Measurements from ENCODE around the gene RNF224.
A peak's percentile ranks its signal among the peaks of the same experiment; 100 is the strongest.
"Not testable (repeated sequence)": the region's sequence is repeated elsewhere in the genome, so short reads cannot be mapped to it uniquely, and the experiment has no call there.

The RNF224 gene

GRCh38 chr9:137236238-137236935 lies 9.1 kb downstream of the RNF224 start:
- Histone ChIP-seq H3K36me3 (ENCODE audit: control insufficient read depth, insufficient read depth, low read length) (no peaks in the 10 kb centered on the region), H3K27ac (ENCODE audit: low read depth, low read length, severe bottlenecking) (no peak overlapping the region), H3K4me1 (ENCODE audit: control insufficient read depth, insufficient read depth, low read length, poor library complexity, severe bottlenecking) (peaks cover 5% of the 10 kb centered on the region), H3K9me3 (ENCODE audit: control insufficient read depth, low read length) (no peaks in the 10 kb centered on the region), H3K4me3 (ENCODE audit: extremely low read depth, insufficient read depth, low read length, poor library complexity, severe bottlenecking) (no peak overlapping the region)
- 34 to 39% methylated on average over 28 to 29 of the region's 31 CpGs for WGBS, 2 experiments (ENCODE audit: insufficient coverage in 2 of 2)

DNA sequence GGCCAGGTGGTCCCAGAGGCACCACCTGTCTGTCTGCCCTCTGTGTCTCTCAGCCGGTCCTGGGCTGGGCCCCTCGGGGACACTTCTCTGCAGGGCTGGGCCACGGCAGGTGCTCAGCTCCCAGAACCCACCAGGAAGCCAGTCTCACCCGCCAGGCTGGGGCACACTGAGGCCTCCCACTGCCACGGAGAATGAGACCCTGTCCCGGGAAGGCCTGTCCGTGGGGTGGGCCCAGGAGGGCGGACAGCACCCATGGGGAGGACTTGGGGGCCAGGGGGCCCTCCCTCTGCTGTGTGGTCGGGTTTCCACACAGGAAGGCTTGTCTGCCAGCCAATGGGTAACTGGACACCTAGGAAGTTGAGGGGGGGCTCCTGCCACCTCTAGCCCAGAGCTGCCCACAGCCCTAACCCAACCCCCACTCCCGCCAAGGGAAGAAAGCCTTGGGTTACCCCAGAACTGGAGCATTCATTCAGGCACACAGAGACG lies 9.7 kb downstream of the RNF224 start:
- Histone ChIP-seq H3K9me3 (ENCODE audit: control insufficient read depth, low read length) (no peaks in the 10 kb centered on the region), H3K4me1 (ENCODE audit: control insufficient read depth, insufficient read depth, low read length, poor library complexity, severe bottlenecking) (peaks cover 5% of the 10 kb centered on the region), H3K4me3 (ENCODE audit: extremely low read depth, insufficient read depth, low read length, poor library complexity, severe bottlenecking) (no peak overlapping the region), H3K27ac (ENCODE audit: low read depth, low read length, severe bottlenecking) (no peak overlapping the region), H3K36me3 (ENCODE audit: control insufficient read depth, insufficient read depth, low read length) (peaks cover 5% of the 10 kb centered on the region)
- WGBS, 2 experiments (ENCODE audit: insufficient coverage in 2 of 2): 71 to 75% methylated on average over 9 to 10 of the region's 11 CpGs

DNA sequence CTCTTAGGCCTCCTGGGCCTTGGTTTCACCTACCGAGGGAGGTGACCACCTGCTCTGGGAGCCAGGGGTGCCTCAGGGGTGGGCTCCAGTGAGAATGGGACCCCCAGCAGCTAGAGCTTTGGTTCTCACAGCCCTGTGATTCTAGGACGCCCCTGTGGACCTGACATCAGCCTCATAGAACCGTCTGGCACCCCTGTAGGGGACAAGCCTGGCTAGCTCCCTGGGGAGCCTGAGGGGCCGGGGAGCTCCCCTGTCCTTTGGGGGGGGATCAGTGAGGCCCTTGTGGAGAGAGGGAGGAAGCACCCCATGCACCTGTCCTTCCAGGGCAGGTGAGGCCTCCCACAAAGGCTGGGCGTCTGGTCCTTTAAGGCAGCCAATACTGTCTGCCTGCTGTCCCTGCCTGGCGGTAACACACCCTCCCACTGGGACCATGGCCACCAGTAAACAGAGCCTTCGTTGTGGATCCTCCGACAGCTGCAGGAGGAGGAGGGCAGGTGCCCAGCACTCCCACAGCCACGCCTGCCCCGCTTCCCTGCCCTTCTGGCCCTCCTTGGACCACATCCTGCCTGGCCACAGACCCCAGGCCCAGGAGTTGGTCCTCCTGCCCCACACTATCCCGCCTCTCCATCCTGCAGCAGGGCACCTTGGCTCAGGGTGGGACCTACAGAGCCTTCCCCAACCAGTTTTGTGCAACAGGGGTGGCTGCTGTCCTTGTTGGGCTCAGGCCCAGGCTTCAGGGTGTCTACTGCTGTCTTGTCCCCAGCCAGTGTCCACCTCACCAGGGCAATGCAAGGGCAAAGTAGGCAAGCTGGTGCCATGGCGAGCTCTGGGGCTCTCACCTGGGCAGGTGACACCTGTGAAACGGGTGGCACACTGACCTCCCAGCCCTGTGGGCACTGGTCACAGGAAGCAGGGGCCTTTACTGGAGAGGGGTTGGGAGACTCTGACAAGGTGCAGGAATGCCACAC lies 10.7 kb downstream of the RNF224 start:
- Histone ChIP-seq H3K36me3 (ENCODE audit: control insufficient read depth, insufficient read depth, low read length) (peaks cover 16% of the 10 kb centered on the region), H3K4me3 (ENCODE audit: extremely low read depth, insufficient read depth, low read length, poor library complexity, severe bottlenecking) (no peak overlapping the region), H3K4me1 (ENCODE audit: control insufficient read depth, insufficient read depth, low read length, poor library complexity, severe bottlenecking) (peaks cover 12% of the 10 kb centered on the region), H3K27ac (ENCODE audit: low read depth, low read length, severe bottlenecking) (no peak overlapping the region), H3K9me3 (ENCODE audit: control insufficient read depth, low read length) (no peaks in the 10 kb centered on the region)
- WGBS, 2 experiments (ENCODE audit: insufficient coverage in 2 of 2): 78 to 83% methylated on average over 11 of the region's 13 CpGs

- peaks cover 27% of the 10 kb centered on the region for H3K36me3 ChIP-seq (ENCODE audit: control insufficient read depth, insufficient read depth, low read length)
- H3K9me3 ChIP-seq (ENCODE audit: control insufficient read depth, low read length): not testable (repeated sequence)
- H3K4me3 ChIP-seq (ENCODE audit: extremely low read depth, insufficient read depth, low read length, poor library complexity, severe bottlenecking): peak overlapping the region; percentile 71
- H3K27ac ChIP-seq (ENCODE audit: low read depth, low read length, severe bottlenecking): peak overlapping the region; percentile 91
- 82 to 83% methylated on average over 4 to 9 of the region's 27 CpGs for WGBS, 2 experiments (ENCODE audit: insufficient coverage in 2 of 2)
- peaks cover 12% of the 10 kb centered on the region for H3K4me1 ChIP-seq (ENCODE audit: control insufficient read depth, insufficient read depth, low read length, poor library complexity, severe bottlenecking)
Observed at GRCh38 chr9:137239541-137240200, 12.4 kb downstream of the RNF224 start.

GRCh38 chr9:137240318-137240840 lies 13.1 kb downstream of the RNF224 start:
- Histone ChIP-seq H3K27ac (ENCODE audit: low read depth, low read length, severe bottlenecking) (peak overlapping the region; percentile 91), H3K36me3 (ENCODE audit: control insufficient read depth, insufficient read depth, low read length) (peaks cover 27% of the 10 kb centered on the region), H3K9me3 (ENCODE audit: control insufficient read depth, low read length) (no peaks in the 10 kb centered on the region), H3K4me1 (ENCODE audit: control insufficient read depth, insufficient read depth, low read length, poor library complexity, severe bottlenecking) (peaks cover 12% of the 10 kb centered on the region), H3K4me3 (ENCODE audit: extremely low read depth, insufficient read depth, low read length, poor library complexity, severe bottlenecking) (peak overlapping the region; percentile 71)
- WGBS, 2 experiments (ENCODE audit: insufficient coverage in 2 of 2): 0% methylated on average over 32 to 42 of the region's 58 CpGs

GRCh38 chr9:137240841-137241489 lies 13.7 kb downstream of the RNF224 start, which contains the start of gene TUBB4B:
TSS of gene TUBB4B (plus strand) at chr9:137241287. CDS start at chr9:137241361, 74 bp downstream.
- 0 to 1% methylated on average over 48 to 62 of the region's 67 CpGs for WGBS, 2 experiments (ENCODE audit: insufficient coverage in 2 of 2)
- peak within 1 kb of the TSS; percentile 93 for H3K4me3 ChIP-seq (ENCODE audit: extremely low read depth, insufficient read depth, low read length, poor library complexity, severe bottlenecking)
- peaks cover 12% of the 10 kb centered on the region for H3K4me1 ChIP-seq (ENCODE audit: control insufficient read depth, insufficient read depth, low read length, poor library complexity, severe bottlenecking)
- no peaks in the 10 kb centered on the region for H3K9me3 ChIP-seq (ENCODE audit: control insufficient read depth, low read length)
- H3K36me3 ChIP-seq (ENCODE audit: control insufficient read depth, insufficient read depth, low read length): peaks cover 27% of the 10 kb centered on the region
- peak within 1 kb of the TSS; percentile 91 for H3K27ac ChIP-seq (ENCODE audit: low read depth, low read length, severe bottlenecking)

GRCh38 chr9:137241490-137242268 lies 14.4 kb downstream of the RNF224 start:
- Histone ChIP-seq H3K4me3 (ENCODE audit: extremely low read depth, insufficient read depth, low read length, poor library complexity, severe bottlenecking) (peak overlapping the region; percentile 93), H3K36me3 (ENCODE audit: control insufficient read depth, insufficient read depth, low read length) (peaks cover 27% of the 10 kb centered on the region), H3K9me3 (ENCODE audit: control insufficient read depth, low read length) (no peaks in the 10 kb centered on the region), H3K27ac (ENCODE audit: low read depth, low read length, severe bottlenecking) (peak overlapping the region; percentile 67), H3K4me1 (ENCODE audit: control insufficient read depth, insufficient read depth, low read length, poor library complexity, severe bottlenecking) (peaks cover 10% of the 10 kb centered on the region)
- WGBS, 2 experiments (ENCODE audit: insufficient coverage in 2 of 2): 2 to 6% methylated on average over 39 to 71 of the region's 83 CpGs

GRCh38 chr9:137242269-137243203 lies 15.2 kb downstream of the RNF224 start:
- Histone ChIP-seq H3K27ac (ENCODE audit: low read depth, low read length, severe bottlenecking) (no peak overlapping the region), H3K36me3 (ENCODE audit: control insufficient read depth, insufficient read depth, low read length) (peaks cover 27% of the 10 kb centered on the region), H3K4me3 (ENCODE audit: extremely low read depth, insufficient read depth, low read length, poor library complexity, severe bottlenecking) (peak overlapping the region; percentile 93), H3K4me1 (ENCODE audit: control insufficient read depth, insufficient read depth, low read length, poor library complexity, severe bottlenecking) (peaks cover 8% of the 10 kb centered on the region), H3K9me3 (ENCODE audit: control insufficient read depth, low read length) (no peaks in the 10 kb centered on the region)
- WGBS, 2 experiments (ENCODE audit: insufficient coverage in 2 of 2): 86 to 87% methylated on average over 34 to 35 of the region's 36 CpGs

DNA sequence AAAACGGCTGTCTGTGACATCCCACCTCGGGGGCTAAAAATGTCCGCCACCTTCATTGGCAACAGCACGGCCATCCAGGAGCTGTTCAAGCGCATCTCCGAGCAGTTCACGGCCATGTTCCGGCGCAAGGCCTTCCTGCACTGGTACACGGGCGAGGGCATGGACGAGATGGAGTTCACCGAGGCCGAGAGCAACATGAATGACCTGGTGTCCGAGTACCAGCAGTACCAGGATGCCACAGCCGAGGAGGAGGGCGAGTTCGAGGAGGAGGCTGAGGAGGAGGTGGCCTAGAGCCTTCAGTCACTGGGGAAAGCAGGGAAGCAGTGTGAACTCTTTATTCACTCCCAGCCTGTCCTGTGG lies 15.9 kb downstream of the RNF224 start:
- H3K4me3 ChIP-seq (ENCODE audit: extremely low read depth, insufficient read depth, low read length, poor library complexity, severe bottlenecking); H3K4me1 ChIP-seq (ENCODE audit: control insufficient read depth, insufficient read depth, low read length, poor library complexity, severe bottlenecking); H3K9me3 ChIP-seq (ENCODE audit: control insufficient read depth, low read length); H3K27ac ChIP-seq (ENCODE audit: low read depth, low read length, severe bottlenecking): not testable (repeated sequence)
- H3K36me3 ChIP-seq (ENCODE audit: control insufficient read depth, insufficient read depth, low read length): peaks cover 27% of the 10 kb centered on the region
- WGBS, 2 experiments (ENCODE audit: insufficient coverage in 2 of 2): 95 to 98% methylated on average over 7 to 10 of the region's 18 CpGs
